GM10266 (cell line): ENCODE measurements around the gene AFF1.

Source experiments
- DNase-seq: peaks from one replicate; pipeline ENCODE4 v3.0.0; 2012; ENCODE audit errors: extremely low spot score
- CTCF ChIP-seq: IDR thresholded peaks from 2 replicates; pipeline ENCODE4 v1.5.1; 2012; ENCODE audit warnings: mild to moderate bottlenecking, low read depth; ENCODE audit not compliant: control insufficient read depth, insufficient read depth; ENCODE audit errors: missing control alignments

AFF1 gene

GRCh38 chr4:86910820-86911684, 23.8 kb upstream of the AFF1 start:
- no peak for DNase-seq
- no peak for TF ChIP-seq CTCF

DNA sequence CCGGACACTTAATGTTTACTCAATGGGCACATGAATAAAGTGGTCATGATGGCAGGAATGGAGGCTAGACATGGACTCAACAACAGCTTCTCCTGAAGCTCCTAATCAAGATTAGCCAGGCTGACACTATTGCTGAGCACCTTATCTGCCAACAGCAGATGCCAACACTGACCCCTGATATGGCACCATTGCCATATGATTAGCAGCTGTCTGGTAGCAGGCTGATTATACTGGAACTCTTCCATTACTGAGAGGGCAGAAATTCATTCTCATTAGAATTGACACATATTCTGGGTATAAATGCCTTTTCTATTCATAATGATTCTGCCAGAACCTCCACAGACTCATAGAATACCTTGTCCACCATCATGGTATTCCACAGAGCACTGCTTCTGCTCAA, 18.4 kb upstream of the AFF1 start:
- TF ChIP-seq CTCF, result no peak
- no peak for DNase-seq

- no peak for DNase-seq
- TF ChIP-seq CTCF, result no peak
Measured at GRCh38 chr4:86917212-86918039, 17.4 kb upstream of the AFF1 start.

DNA sequence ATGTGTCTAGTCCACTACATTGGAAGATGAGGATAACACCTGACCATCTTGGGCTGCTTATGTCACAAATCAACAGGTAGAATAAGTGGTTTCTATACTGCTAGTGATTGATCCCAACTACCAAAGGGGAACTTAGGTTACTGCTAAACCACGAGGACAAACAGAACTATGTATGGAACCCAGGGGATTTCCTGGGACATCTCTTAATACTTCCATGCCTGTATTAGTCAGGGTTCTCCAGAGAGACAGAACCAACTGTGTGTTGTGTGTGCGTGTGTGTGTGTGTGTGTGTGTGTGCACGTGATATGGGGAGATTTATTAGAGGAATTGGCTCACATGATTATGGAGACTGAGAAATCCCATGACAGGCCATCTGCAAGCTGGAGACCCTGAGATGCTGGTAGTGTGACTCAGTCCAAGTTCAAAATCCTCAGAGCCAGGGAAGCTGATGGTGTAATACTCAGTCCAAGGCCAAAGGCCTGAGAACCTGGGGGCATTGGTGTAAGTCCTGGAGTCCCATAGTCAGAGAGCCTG, 16.2 kb upstream of the AFF1 start:
- no peak for TF ChIP-seq CTCF
- DNase-seq, result no peak

DNA sequence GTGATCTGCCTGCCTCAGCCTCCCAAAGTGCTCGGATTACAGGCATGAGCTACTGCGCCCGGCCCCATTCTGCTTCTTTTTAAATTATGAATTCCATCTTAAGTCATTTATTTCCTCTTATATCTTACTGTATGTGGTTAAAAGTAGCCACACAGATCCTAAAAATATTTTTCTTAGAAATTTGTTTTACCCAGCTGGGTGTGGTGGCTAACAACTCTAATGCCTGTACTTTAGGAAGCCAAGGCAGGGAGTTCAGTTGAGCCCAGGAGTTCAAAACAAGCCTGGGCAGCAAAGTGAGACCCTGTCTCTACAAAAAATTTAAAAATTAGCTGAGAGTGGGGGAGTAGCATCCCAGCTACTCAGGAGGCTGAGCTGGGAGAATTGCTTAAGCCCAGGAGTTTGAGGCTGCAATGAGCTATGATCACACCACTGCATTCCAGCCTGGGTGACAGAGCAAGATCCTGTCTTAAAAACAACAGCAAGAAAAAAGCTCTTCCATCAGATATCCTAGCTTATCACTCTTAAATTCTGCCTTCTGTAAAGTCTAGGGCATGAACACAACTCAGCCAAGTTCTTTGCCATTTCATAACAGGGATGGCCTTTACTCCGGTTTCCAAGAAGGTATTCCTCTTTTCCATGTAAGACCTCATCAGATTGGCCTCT, 15.1 kb upstream of the AFF1 start:
- no peak for DNase-seq
- no peak for TF ChIP-seq CTCF

DNA sequence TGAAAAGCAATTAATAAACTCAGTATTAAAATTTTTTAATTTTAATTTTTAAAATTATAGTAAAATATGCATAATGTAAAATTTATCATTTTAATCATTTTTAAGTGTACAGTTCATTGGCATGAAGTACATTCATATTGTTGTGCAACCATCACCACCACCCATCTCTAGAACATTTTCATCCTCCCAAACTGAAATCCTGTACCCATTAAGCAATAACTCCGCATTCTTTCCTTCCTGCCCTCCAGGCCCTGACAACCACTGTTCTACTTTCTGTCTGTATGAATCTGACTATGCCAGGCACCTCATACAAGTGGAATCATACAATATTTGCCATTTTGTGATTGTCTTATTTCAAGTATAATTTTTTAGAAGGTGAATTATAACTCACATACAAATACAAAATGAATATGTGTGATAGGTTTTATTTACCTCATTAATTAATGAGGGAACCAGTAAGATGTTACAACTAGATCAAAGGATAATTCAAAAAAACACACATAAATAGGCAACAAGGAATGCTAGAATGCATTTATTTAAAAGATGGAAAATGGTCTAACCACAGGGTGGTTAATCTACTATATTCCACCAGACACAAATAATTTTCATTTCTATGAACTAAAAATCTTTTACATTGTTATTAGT, 13.1 kb upstream of the AFF1 start:
- no peak for TF ChIP-seq CTCF
- no peak for DNase-seq
